ENCODE results near the gene GPR160.
"Not testable (repeated sequence)": the region's sequence is repeated elsewhere in the genome, so short reads cannot be mapped to it uniquely, and the experiment has no call there.

GPR160 gene

DNA sequence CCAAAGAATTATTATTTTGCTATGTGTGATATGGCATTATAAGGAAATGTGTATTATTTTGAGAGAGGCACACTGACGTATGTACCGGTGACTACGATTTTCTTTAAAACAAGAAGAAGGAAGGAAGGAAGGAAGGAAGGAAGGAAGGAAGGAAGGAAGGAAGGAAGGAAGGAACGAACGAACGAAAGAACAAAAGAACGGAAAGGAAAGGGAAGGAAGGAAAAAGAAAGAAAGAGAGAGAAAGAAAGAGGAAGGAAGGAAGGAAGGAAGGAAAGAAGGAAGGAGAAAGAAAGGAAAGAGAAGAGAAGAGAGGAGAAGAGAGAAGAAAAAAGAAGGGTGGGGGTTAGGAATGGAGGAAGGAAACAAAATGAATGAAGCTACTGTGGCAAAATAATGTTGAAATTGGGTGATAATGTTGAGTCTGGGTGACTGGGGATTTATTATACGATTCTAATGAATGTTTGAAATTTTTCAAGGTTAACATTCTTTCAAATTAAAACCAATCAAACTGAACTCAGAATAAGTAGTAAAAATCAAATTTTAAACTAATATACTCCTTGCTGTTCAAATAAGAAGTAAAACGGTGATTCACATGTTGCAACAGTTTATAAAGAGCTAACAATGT is 73.5 kb downstream of the GPR160 start:
- DNase-seq (ENCODE audit: low spot score) = no peak

DNA sequence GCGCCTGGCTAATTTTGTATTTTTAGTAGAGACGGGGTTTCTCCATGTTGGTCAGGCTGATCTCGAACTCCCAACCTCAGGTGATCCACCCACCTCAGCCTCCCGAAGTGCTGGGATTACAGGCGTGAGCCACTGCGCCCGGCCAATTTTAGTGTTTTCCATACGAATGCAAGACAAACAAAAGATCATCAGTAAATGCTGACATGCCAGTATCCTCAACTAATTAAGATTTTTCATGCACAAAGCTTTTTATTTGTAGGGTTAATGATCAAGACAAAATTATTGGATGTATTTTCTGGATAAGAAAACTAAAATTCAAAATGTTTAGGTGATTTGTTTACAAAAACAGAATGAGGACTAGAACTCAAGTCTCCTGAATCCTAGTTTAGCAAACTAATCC is 76.4 kb downstream of the GPR160 start:
- DNase-seq (ENCODE audit: low spot score) = not testable (repeated sequence)

DNA sequence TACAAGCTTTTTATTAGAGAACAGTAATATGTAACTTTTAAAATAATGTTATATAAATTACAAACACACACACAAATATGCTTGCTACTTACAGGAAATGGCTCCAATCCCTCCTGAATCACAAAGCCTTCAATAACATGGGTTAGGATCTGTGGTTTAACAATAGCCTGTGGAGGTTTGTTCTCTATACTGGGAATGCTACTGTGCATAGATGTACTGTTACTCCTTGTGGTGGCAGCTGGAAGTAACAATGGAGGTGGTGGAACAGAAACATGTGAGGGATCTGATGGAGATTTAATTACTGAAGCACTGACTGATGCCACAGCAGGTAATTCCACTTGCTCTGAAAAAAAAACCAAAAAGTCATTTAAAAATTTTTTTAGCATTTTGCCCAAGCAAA is 79.3 kb downstream of the GPR160 start:
- DNase-seq (ENCODE audit: low spot score) = no peak

DNA sequence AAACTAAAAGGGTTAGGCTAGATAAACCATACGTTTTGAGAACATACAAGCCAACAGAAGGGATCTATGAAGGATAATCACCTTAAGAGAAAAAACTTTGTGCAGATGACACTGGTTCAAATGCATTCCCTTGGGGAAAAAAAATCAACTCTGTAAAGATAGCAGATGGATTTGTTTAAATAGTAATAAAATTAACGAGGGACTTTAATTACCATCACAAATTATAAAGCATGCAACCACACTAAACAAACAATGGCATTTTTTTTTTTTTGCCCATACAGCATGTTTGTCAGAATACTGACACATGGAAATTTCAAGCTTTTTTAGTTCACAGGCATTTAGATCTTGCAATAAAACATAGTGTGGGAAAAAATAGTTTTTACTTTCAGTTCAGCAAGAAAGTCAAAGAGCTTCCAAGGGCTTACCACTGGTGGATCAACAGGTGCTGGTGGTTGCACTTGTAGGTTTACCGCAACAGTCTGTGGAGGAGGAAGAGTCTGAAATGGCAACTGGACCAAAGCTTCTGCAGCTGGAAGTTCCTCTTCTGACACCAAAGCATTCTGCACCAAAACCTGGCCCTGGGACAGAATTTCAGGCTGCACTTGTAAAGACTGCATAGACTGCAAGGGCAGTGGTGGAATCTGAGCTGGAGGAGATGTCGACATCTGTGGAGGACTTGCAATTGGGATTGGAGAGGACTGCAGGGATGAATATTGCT is 90.6 kb downstream of the GPR160 start:
- peak; percentile 22 for DNase-seq (ENCODE audit: low spot score)

DNA sequence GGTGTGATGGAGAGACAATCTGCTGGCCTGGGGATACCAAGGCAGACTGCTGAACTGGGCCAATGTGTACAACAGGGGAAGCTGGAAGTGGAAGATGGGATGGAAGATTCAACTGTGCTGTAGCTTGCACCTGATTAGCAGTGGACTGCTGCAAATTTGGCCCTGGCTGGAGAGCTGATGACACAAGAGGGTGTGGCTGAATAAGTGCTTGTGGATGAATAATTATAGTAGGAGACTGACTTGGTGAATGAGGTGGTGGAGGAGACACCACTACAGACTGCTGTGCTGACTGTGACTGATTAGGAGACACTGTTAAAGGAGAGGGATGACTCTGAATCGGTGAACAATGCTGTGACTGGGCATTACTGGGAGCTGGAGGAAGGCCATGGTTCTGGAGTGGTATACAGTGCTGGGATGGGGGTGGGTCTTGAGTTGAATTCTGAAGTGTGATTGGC is 91.2 kb downstream of the GPR160 start:
- DNase-seq (ENCODE audit: low spot score) = no peak

DNA sequence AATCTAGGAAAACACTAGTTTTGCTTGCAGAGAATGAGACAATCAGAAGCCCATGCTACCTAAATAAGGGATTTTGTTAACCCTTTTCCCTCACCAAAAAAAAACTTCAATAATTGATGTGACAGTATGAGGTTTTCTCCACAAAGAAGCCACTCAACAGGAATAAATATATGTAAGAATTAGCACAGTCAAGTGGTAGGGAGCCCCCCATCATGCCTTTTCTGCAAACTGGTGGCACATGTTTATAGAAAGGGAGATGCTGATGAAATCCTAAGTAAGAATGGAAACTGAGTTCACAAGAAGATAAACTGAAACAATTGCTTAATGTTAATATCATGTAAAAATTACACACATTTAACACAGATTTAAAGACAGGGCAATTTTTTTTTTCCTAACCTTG is 92.7 kb downstream of the GPR160 start:
- DNase-seq (ENCODE audit: low spot score) = no peak

DNA sequence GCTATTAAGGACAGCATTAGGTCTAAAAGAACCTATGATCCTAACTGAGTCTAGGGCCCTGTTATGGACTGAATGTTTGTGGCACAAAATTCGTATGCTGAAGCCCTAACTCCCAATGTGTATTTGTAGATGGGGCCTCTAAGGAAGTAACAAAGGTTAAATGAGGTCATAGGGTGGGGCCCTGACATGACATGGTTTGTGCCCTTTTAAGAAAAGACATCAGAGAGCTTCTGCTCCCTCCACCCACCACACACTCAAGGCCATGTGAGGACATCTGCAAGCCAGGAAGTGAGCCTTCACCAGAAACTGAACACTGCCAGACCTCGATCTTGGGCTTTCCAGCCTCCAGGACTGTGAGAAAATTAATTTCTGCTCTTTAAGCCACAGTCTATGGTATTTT is 94.5 kb downstream of the GPR160 start:
- DNase-seq (ENCODE audit: low spot score) = no peak

Data from globus pallidus (tissue), 1 donor.